Gastroesophageal sphincter (tissue), 4 donors: ENCODE measurements around the gene ARHGAP24. TPM values are rescaled to one million over a fixed set of nuclear protein-coding genes. Genes with fewer than 3 reads are reported as not detected.

ENCODE experiments used
- ATAC-seq: fragments of 150-250 bp; one replicate; pipeline ENCODE4 v1.9.1; 2016; ENCODE audit warnings: mild to moderate bottlenecking, moderate library complexity
- H3K27ac ChIP-seq, 4 donors: fragments of 200-600 bp; sonication (generic) in 3 of 4; 1 replicate in 3 of 4; 2 replicates in 1 of 4; pipeline ENCODE4 v1.5.1; 2016 to 2019
- H3K27me3 ChIP-seq: fragments of 200-600 bp; sonication (generic); one replicate; pipeline ENCODE4 v1.5.1; 2019
- H3K36me3 ChIP-seq, 2 donors: fragments of 200-600 bp; sonication (generic); one replicate each; pipeline ENCODE4 v1.5.1; 2019; ENCODE audit warnings: control low read depth in 1 of 2
- H3K4me1 ChIP-seq, 3 donors: fragments of 200-600 bp; sonication (generic); 1 replicate in 2 of 3; 2 replicates in 1 of 3; pipeline ENCODE4 v1.5.1; 2016 to 2019; ENCODE audit warnings: control low read depth in 2 of 3
- H3K4me3 ChIP-seq, 2 donors: fragments of 200-600 bp; sonication (generic); one replicate each; pipeline ENCODE4 v1.5.1; 2019; ENCODE audit warnings: mild to moderate bottlenecking in 1 of 2, moderate library complexity in 1 of 2
- H3K9me3 ChIP-seq, 3 donors: fragments of 200-600 bp; sonication (generic); one replicate each; pipeline ENCODE4 v1.5.1; 2017 to 2019; ENCODE audit warnings: control low read depth in 2 of 3
- CTCF ChIP-seq, 4 experiments: fragments of 200-600 bp in 2 of 4; fragments of 450-650 bp in 2 of 4; sonication (generic) in 1 of 4; IDR thresholded peaks; one replicate each; pipeline ENCODE4 v1.5.1; 2017 to 2019; ENCODE audit warnings: antibody characterized with exemption in 4 of 4, mild to moderate bottlenecking in 2 of 4, moderate library complexity in 2 of 4
- EP300 ChIP-seq: sonication (generic); formaldehyde crosslinking; IDR thresholded peaks from one replicate; pipeline ENCODE4 v1.6.1; 2017; ENCODE audit warnings: antibody characterized with exemption, mild to moderate bottlenecking
- POLR2A ChIP-seq, 2 donors: fragments of 450-650 bp; IDR thresholded peaks; one replicate each; pipeline ENCODE4 v1.6.1; 2017; ENCODE audit warnings: antibody characterized with exemption in 2 of 2, mild to moderate bottlenecking in 2 of 2, moderate library complexity in 1 of 2
- POLR2AphosphoS5 ChIP-seq: sonication (generic); formaldehyde crosslinking; IDR thresholded peaks from one replicate; pipeline ENCODE4 v1.6.1; 2017; ENCODE audit warnings: antibody characterized with exemption
- WGBS, 2 donors: methylation state at CpG; one replicate each; pipeline ENCODE4 v1.1.5; 2018; ENCODE audit warnings: low coverage in 1 of 2; 5-methylcytosine and 5-hydroxymethylcytosine counted together
- total RNA-seq, 4 donors: library from RNA; depleted of rRNA; stranded (reverse); fragments of >200 nt; gene quantifications; one replicate each; pipeline ENCODE4 v1.1.0, GENCODE V29; 2016

ARHGAP24 gene
- total RNA-seq, 4 donors from 2014 or later = 24.4 to 38.6 (median 34.3) TPM

- Histone ChIP-seq H3K4me3 (no peak overlapping the region), H3K9me3 (no peaks in the 10 kb centered on the region), H3K27me3 (no peaks in the 10 kb centered on the region), H3K27ac (no peak overlapping the region), H3K36me3 (no peaks in the 10 kb centered on the region), H3K4me1 (peaks cover 0 to 9% (median 0%) of the 10 kb centered on the region in 3 donors)
- no peak for TF ChIP-seq CTCF (IDR thresholded peaks at IDR 0.05)
- TF ChIP-seq EP300 = no peak
- TF ChIP-seq POLR2A (IDR thresholded peaks at IDR 0.05) = no peak
- no peak for TF ChIP-seq POLR2AphosphoS5
- ATAC-seq = no peak
- 38 to 69% methylated on average over 1 of the region's 1 CpG for WGBS, 2 donors
Measured at GRCh38 chr4:85676050-85676425, 201.1 kb downstream of the ARHGAP24 start.

- ATAC-seq = no peak
- Histone ChIP-seq H3K4me1 (peaks cover 0 to 9% (median 0%) of the 10 kb centered on the region in 3 donors), H3K9me3 (no peaks in the 10 kb centered on the region), H3K27ac (no peak overlapping the region), H3K4me3 (no peak overlapping the region), H3K36me3 (no peaks in the 10 kb centered on the region), H3K27me3 (no peaks in the 10 kb centered on the region)
- WGBS, 2 donors = 19 to 30% methylated on average over 4 to 5 of the region's 5 CpGs
- TF ChIP-seq CTCF (IDR thresholded peaks at IDR 0.05) = no peak
- no peak for TF ChIP-seq POLR2AphosphoS5
- no peak for TF ChIP-seq POLR2A (IDR thresholded peaks at IDR 0.05)
- TF ChIP-seq EP300 = no peak
Measured at GRCh38 chr4:85676850-85677590, 202.1 kb downstream of the ARHGAP24 start.

GRCh38 chr4:85681221-85681657, 206.3 kb downstream of the ARHGAP24 start:
- Histone ChIP-seq H3K9me3 (no peaks in the 10 kb centered on the region), H3K4me1 (peaks cover 0 to 9% (median 0%) of the 10 kb centered on the region in 3 donors), H3K4me3 (no peak overlapping the region), H3K36me3 (no peaks in the 10 kb centered on the region), H3K27ac (peak overlapping the region in 1 of 4 donors; percentile 6), H3K27me3 (no peaks in the 10 kb centered on the region)
- no peak for TF ChIP-seq CTCF (IDR thresholded peaks at IDR 0.05)
- TF ChIP-seq POLR2A (IDR thresholded peaks at IDR 0.05) = no peak
- TF ChIP-seq POLR2AphosphoS5 = no peak
- TF ChIP-seq EP300 = no peak
- ATAC-seq = peak; percentile 73
- 0 to 17% methylated on average over 2 of the region's 2 CpGs for WGBS, 2 donors

DNA sequence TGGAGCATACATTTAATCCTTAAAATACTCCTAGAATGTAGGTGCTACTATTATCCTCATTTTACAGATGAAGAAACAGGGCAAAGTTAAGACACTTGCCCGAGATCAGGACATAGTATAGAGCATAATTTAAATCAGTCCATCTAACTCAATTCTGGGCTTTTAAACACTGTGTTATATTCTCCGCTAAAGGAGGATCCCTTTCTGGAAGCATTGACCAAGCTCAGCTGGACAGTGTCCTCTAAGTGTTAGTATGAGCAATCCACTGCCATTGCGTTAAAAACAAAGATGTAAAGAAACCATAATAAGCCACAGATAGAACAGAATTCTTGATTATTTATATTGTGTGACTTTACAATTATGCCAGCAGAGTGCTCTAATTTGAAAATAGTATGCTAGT, 207.0 kb downstream of the ARHGAP24 start:
- ATAC-seq = no peak
- WGBS, 2 donors = 91 to 96% methylated on average over 3 of the region's 3 CpGs
- no peaks in the 10 kb centered on the region for H3K36me3 ChIP-seq
- H3K27me3 ChIP-seq = no peaks in the 10 kb centered on the region
- no peaks in the 10 kb centered on the region for H3K9me3 ChIP-seq
- TF ChIP-seq POLR2AphosphoS5 (no peak), EP300 (no peak), CTCF (IDR thresholded peaks at IDR 0.05) (no peak), POLR2A (IDR thresholded peaks at IDR 0.05) (no peak)
- H3K4me3 ChIP-seq = no peak overlapping the region
- H3K4me1 ChIP-seq = peaks cover 0 to 3% (median 0%) of the 10 kb centered on the region in 3 donors
- no peak overlapping the region for H3K27ac ChIP-seq

- no peak for TF ChIP-seq CTCF (IDR thresholded peaks at IDR 0.05)
- no peak for TF ChIP-seq POLR2A (IDR thresholded peaks at IDR 0.05)
- 85 to 89% methylated on average over 1 of the region's 1 CpG for WGBS, 2 donors
- H3K9me3 ChIP-seq = no peaks in the 10 kb centered on the region
- ATAC-seq = no peak
- H3K36me3 ChIP-seq = no peaks in the 10 kb centered on the region
- H3K4me3 ChIP-seq = no peak overlapping the region
- H3K4me1 ChIP-seq = no peaks in the 10 kb centered on the region
- H3K27ac ChIP-seq = no peak overlapping the region
- H3K27me3 ChIP-seq = no peaks in the 10 kb centered on the region
Measured at GRCh38 chr4:85682391-85682790, 207.4 kb downstream of the ARHGAP24 start.
